Left ventricle myocardium inferior (tissue), 1 donor: Measurements from ENCODE around the gene MOGAT2. TPM values are rescaled to one million over a fixed set of nuclear protein-coding genes. Genes with fewer than 3 reads are reported as not detected.

Experiments used
- DNase-seq: peaks from one replicate; pipeline ENCODE4 v3.0.0-alpha.2; 2020
- H3K27ac ChIP-seq: fragments of 200-600 bp; replicated peaks from 2 replicates; pipeline ENCODE4 v1.8.0; 2021
- H3K27me3 ChIP-seq: fragments of 200-600 bp; 2 replicates; pipeline ENCODE4 v1.8.0; 2021; ENCODE audit warnings: low read depth
- H3K36me3 ChIP-seq: fragments of 200-600 bp; 2 replicates; pipeline ENCODE4 v1.8.0; 2021
- H3K4me1 ChIP-seq: fragments of 200-600 bp; 2 replicates; pipeline ENCODE4 v1.8.0; 2021
- H3K4me3 ChIP-seq: fragments of 200-600 bp; 2 replicates; pipeline ENCODE4 v1.8.0; 2021; ENCODE audit warnings: mild to moderate bottlenecking, moderate library complexity
- H3K9me3 ChIP-seq: fragments of 200-600 bp; replicated peaks from 2 replicates; pipeline ENCODE4 v1.8.0; 2021
- intact Hi-C: fragments of 100-400 bp; cut with micrococcal nuclease; formaldehyde crosslinking; loops from one replicate; pipeline ENCODE4 v1.11.0; 2022
- total RNA-seq: library from RNA; stranded (reverse); fragmentation: NEBNext Ultra II Directional; extraction: Animal tissue kit (Norgen Biotek cat#: 25700); gene quantifications from one replicate; pipeline ENCODE4 v1.2.1, GENCODE V29; 2021
- TF ChIP-seq, protein P1 (sequence below): fragments of 200-600 bp; IDR thresholded peaks from 2 replicates; pipeline ENCODE4 v1.8.0; 2021; ENCODE audit warnings: antibody characterized with exemption, mild to moderate bottlenecking, borderline replicate concordance
- donor health status: DM: no; HTN: yes; CAD: no; lungs with severe emphysema.

The MOGAT2 gene
- total RNA-seq, 1 donor from 2014 or later: not detected

DNA sequence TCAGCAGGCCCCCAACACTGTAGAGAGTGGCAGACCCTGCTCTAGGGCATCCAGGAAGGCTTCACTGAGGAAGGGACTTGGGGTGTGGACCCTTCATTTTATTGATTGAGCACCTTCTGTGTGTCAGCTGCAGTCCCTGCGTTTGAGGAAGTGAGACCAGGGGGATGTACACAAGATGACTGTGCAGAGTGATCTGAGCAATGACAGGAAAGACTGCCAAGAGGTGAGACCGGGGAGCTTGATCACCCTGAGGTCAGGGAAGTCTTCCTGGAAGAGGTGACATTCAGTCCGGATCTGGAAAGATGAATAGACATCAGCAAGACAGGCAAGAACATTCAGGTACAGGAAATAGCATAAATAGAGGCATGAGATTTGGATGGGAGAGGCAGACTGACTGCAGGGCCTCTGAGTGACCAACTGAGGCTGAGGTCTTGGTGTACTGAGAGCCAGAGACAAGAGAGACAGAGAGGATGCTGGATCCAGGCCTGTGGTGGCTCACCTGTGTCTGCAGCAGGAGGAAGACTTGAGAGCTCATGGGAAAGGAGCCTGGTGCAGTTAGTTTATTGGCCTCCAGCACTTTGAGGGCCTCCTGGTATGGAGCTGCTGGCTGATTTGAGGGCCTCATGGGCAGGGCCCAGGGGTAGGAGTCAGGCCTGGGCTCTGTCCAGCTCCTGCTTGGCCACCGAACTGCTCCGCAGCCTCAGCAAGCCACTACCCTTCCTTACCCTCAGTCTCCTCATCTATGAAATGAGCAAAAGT is 56.1 kb downstream of the MOGAT2 start:
- Histone ChIP-seq H3K4me3 (no peak overlapping the region), H3K9me3 (no peaks in the 10 kb centered on the region), H3K4me1 (peaks cover 9% of the 10 kb centered on the region), H3K27ac (no peak overlapping the region), H3K27me3 (peaks cover 8% of the 10 kb centered on the region), H3K36me3 (no peaks in the 10 kb centered on the region)
- DNase-seq: no peak
- intact Hi-C loops: no loop called here
- TF ChIP-seq, protein P1, sequence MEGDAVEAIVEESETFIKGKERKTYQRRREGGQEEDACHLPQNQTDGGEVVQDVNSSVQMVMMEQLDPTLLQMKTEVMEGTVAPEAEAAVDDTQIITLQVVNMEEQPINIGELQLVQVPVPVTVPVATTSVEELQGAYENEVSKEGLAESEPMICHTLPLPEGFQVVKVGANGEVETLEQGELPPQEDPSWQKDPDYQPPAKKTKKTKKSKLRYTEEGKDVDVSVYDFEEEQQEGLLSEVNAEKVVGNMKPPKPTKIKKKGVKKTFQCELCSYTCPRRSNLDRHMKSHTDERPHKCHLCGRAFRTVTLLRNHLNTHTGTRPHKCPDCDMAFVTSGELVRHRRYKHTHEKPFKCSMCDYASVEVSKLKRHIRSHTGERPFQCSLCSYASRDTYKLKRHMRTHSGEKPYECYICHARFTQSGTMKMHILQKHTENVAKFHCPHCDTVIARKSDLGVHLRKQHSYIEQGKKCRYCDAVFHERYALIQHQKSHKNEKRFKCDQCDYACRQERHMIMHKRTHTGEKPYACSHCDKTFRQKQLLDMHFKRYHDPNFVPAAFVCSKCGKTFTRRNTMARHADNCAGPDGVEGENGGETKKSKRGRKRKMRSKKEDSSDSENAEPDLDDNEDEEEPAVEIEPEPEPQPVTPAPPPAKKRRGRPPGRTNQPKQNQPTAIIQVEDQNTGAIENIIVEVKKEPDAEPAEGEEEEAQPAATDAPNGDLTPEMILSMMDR: no peak

DNA sequence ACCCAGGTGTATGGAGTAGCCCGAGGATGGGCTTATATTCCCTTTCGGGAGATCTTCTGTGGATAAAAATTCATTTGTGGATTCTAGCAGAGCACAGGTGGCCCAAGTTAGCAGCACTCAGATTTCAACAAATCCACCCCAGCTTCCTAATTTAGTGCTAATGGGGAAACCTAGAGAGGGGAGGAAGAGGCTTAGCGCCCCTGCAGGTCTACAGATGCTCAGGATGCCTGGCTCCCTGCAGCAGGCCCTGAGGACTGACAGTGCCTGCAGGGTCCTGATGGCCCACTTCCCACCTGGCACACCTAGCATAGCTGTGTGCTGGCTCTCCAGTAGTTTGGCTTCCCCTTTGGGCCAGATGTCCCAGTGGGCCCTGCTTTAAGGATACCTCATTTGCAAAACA is 57.4 kb downstream of the MOGAT2 start:
- TF ChIP-seq, protein P1: no peak
- Histone ChIP-seq H3K27me3 (no peaks in the 10 kb centered on the region), H3K4me1 (no peaks in the 10 kb centered on the region), H3K36me3 (no peaks in the 10 kb centered on the region), H3K27ac (no peak overlapping the region), H3K4me3 (no peak overlapping the region), H3K9me3 (no peaks in the 10 kb centered on the region)
- intact Hi-C loops: no loop called here
- DNase-seq: no peak

DNA sequence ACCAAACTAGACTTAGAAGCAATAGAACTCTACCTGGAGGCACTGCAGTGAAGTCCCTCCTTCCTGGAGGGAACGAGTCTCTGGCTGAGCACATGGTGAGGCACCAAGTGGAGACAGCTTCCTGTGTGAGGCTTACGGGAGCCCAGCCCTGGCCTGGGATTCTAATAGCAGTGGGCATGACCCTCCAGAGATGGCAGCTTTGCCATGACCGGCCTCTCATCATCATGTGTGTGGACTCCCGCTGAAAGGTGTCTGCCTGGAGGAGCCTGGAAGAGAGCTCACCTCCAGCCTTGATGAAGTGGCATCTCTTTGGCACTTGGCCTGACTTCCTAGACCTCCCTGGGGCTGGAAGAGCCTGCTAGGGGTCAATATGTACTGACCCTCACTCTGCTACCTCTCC is 58.9 kb downstream of the MOGAT2 start:
- H3K4me1 ChIP-seq: no peaks in the 10 kb centered on the region
- H3K36me3 ChIP-seq: no peaks in the 10 kb centered on the region
- TF ChIP-seq, protein P1: no peak
- H3K9me3 ChIP-seq: no peaks in the 10 kb centered on the region
- intact Hi-C loops: no loop called here
- no peaks in the 10 kb centered on the region for H3K27me3 ChIP-seq
- no peak for DNase-seq
- no peak overlapping the region for H3K4me3 ChIP-seq
- H3K27ac ChIP-seq: no peak overlapping the region

DNA sequence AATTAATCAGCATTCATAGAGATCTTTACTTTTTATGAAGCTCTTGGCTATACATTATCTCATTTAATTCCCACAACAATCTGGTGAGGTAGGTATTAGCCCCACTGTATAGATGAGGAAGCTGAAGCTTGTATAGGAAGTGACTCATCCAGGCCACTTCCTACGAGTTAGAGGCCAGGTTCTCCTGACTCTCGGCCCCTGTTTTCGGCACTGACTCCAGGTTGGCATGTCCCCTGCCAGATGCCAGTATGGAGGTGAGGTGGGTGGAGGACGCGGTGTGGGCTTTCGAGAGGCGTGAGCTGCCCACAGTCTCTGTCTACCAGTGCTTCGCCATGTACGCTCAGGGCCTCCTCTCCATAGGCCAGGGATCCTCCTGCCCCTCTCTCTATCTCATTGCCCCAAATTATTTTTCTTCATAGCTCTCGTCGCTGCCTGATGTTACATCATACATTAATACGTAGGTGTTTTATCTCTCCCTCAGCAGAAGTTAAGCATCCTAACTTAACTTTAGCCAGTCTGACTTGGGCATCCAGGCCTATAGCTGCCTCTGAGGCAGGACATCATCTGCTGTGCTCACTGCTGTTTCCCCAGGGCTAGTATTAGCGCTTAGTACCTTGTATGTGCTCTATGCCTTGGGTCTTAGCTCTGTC is 59.9 kb downstream of the MOGAT2 start:
- DNase-seq: no peak
- no peak overlapping the region for H3K4me3 ChIP-seq

DNA sequence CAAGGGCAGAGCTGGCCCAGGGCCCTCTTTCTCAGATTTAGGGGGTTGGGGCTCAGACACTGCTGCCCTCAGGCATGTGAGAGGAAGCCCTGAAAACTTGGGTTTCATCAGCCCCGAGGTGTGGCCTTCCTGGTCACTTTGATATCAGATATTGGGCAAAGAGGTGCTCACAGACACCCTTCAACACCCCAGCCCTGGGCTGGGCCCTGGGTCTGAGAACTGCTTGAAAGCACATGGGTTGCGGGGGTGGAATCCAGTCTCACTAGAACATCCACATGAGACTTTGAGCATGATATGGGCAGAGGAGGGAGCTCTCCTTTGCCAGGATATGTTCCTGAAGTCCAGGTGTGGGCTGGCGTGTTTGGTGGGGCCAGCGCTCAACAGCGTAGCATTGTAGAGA is 61.3 kb downstream of the MOGAT2 start:
- Histone ChIP-seq H3K4me3 (no peak overlapping the region), H3K9me3 (no peaks in the 10 kb centered on the region), H3K27me3 (no peaks in the 10 kb centered on the region), H3K4me1 (no peaks in the 10 kb centered on the region), H3K36me3 (no peaks in the 10 kb centered on the region), H3K27ac (no peak overlapping the region)
- intact Hi-C loops: no loop called here
- TF ChIP-seq, protein P1: no peak
- DNase-seq: no peak

More for the DNA sequence above, 59.9 kb downstream of the MOGAT2 start:
- no peaks in the 10 kb centered on the region for H3K36me3 ChIP-seq
- H3K27me3 ChIP-seq: no peaks in the 10 kb centered on the region
- H3K27ac ChIP-seq: no peak overlapping the region
- intact Hi-C loops: no loop called here
- H3K9me3 ChIP-seq: no peaks in the 10 kb centered on the region
- no peaks in the 10 kb centered on the region for H3K4me1 ChIP-seq
- TF ChIP-seq, protein P1: no peak
